HG03095 (cell line): ENCODE results near the gene DNAI1.

Experiments used
- ATAC-seq: cut with Tn5 transposase; IDR thresholded peaks from one replicate; pipeline ENCODE4 v1.9.1; 2021; ENCODE audit warnings: moderate library complexity; ENCODE audit not compliant: unreplicated experiment

The DNAI1 gene

DNA sequence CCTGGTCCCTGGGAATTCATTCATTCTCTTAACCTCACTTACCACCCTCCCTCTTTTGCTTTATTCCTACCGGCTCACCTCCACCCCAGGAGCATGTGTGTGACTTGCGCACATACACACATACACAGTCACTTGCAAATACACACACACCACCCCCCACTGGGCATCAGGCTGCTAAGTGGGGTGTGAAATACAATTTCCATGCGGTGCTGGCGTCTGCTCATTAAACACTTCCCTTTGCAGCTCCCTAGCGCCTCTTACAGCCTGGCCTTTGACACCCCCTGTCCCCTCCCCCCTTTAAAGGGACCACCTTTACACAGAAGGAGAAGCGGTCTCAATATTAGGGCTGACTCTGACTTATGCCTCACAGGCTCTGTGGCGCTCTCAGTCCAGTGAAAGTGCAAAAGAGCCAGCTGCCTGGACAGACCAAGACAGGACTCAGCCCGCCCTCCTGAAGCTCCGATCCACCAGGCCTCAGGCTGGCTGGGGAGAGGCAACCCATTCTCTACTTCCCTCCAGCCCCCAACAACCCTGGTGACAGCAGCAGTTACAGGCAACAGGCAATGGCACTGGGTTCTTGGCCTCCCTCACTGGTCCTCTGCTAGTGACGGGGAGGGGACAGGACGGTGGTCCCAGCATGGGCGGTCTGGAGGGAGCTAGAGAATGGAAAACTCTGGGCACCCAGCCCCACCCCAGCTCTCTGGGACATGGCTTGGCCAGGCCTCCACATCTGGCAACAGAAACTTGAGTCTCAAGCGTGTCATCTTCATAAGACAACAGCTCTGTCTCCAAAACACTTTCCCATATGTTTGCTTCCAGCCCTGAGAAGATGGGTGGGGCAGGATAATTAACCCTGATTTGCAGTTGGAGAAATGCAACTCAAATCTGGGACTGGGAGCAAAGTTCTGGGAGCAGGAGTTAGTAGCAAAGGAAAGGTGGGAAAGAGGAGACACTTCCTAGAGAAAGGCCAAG is 52.2 kb downstream of the DNAI1 start:
- ATAC-seq = no peak

DNA sequence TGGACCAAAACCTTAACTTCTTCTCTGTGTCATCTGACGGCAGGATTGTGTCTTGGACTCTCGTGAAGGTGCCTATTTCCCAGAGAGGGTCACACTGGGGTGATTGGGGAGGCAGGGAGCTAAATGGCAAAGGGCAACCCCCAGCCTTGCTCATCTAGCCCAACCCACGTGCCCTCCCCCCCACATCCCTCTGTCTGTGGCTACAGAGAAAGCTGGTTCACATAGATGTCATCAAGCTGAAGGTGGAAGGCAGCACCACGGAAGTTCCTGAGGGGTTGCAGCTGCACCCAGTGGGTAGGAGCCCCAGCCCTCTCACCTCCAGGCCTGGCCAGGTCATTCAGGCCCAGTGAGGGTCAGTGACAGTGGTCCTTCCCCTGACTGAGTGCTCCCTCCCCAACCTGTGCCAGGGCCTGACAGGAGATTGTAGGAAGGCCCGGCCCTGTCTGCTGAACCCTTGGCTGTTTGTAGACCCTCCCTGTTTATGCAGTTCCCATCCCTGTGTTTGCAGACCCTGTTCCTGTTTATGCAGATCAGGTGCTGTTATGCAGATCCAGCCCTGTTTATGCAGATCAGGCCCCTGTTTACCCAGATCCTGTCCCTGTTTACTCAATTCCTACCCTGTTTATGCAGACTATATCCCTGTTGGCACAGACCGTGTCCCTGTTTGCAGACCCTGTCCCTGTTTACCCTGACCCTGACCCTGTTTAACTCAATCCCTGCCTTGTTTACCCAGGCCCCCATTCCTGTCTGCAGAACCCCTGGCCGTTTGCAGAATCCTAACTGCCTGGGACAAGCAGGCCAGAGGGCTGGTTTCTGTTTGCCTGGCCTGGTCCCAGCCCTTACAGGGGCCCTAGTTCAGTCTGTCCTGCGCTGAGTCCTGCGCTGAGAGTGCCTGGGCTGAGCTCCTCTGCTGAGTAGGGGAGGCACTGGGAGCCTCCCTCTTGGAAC is 53.8 kb downstream of the DNAI1 start:
- ATAC-seq = no peak

DNA sequence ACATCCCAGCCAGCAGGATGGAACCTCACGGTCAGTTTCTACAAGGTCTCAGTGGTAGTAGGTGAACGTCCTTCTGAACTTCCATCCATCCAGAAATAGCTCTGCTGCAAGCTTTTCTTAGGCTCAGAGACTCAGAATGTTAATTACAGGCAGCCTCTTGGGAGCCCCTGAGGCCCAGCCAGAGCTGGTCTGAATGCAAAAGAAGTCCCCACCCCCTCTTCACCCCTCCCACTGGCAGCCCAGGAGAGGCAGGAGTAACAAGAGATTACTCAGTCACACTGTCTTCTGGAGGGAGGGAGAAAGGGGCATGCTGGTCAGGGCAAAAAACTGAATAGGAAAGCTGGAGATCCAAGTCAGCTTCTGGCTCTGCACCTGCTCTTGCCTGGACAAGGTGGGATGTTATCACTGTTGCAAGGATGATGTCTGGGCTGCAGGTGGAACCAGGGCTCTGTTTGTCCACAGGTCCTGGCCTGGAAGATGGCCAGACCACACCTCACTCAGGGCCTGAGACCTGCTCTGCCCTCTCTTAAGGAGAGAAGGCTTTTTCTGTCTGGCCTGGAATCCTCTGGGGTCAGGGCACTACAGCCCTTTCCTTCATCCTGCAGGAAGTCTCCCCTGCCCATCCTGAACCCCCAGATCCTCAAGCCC is 55.1 kb downstream of the DNAI1 start:
- no peak for ATAC-seq

DNA sequence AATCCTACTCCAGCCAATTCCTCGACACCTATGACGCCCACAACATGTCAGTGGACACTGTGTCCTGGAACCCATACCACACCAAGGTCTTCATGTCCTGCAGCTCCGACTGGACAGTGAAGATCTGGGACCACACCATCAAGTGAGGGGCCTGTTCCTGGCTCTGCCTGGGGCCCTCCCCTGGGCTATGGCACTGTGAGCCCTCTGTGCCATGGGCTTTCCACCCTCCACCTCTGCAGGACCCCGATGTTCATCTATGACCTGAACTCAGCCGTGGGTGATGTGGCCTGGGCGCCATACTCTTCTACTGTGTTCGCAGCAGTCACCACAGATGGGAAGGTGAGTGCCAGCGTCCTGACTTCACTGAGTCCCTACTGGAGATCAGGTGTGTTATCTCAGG is 55.8 kb downstream of the DNAI1 start:
- ATAC-seq = no peak

DNA sequence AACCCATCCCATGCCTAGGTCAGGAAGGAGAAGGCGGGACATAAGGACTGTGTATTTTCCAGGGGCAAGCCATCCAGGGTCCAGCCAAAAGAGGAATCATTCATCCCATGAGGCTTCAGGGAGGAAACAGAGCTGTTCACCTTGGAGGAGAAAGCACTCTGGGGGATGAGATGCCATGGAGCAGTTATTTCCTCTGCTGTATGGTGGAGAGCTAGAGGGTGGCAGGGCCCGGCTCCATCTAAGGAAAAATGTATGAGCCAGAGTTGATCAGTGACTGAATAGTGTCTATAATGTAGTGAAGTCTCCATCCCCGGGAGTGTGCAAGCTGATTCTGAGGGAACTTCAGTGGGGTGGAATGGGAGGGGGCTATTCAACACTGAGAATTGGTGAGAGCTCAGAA is 56.2 kb downstream of the DNAI1 start:
- ATAC-seq = no peak

DNA sequence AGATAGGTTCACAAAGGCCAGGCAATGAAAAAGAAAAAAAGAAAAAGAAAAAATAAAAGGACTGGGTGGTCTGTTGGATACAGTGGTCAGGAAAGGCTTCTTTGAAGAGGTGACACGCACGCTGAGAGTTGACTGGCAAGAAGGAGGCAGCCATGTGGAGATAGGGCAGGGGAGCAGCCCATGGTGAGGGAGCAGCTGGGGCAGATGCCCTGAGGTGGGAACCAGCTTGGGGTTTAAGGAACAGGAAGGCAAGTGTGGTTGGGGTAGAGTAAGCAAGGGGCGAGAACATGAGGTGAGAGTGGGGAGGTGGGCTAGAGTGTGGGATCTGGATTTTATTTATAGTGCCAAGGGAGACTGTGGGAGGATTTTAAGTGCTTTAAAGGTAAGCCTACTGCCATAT is 57.4 kb downstream of the DNAI1 start:
- ATAC-seq = no peak

DNA sequence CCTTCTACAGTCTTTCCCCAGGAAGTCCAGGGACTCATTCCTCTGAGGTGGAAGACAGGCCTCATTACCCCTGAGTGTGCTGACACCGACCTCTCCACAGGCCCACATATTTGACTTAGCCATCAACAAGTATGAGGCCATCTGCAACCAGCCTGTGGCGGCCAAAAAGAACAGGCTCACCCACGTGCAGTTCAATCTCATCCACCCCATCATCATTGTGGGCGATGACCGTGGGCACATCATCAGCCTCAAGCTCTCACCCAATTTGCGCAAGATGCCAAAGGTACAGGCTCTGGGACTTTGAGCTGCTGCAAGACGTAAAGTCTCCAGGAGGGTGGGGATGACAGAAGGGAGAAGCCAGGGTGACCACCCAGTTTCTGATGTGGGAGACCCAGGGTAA is 58.6 kb downstream of the DNAI1 start:
- ATAC-seq = no peak

DNA sequence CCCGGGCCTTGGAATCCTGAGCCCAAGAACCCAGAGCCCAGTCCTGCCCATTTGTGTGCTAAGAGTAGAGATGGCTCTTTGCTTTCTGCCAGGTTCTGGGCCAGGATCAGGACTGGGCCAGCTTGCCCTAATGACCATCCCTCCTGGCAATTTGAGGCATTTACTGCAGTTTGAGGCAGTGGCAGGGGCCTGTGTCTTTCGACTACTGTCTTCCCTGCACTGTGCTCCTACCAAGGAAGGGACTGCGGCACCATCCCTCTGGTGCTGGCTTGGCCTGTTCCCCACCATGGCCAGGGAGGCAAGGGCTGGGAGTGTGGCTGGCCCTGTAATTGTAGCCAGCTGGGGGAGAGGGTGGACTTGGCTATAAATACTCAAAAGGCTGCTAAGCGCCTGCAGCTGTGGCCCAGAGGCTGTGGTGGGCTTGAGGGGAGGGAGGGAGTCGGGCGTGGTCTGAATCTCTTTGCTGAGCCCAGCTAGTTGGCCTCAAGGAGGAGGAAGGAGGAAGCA is 59.6 kb downstream of the DNAI1 start:
- ATAC-seq = no peak

DNA sequence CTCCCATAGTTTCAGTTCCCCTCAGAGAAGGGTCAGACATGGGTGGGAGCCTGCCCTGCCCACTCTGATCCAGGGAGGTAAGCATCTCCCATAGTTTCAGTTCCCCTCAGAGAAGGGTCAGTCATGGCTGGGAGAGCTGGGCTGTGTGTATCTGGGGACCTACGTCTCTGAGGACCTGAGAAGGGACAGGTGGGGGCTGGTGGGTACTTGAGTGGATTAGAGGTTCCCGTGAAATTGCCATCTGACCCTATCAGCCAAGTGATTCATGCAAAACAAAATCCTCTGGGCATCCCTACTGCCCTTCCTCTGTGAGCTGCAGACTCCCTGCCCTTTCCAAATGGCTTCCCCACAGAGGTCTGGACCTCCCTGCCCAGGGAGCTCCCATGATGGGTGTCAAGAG is 60.3 kb downstream of the DNAI1 start:
- ATAC-seq = no peak

DNA sequence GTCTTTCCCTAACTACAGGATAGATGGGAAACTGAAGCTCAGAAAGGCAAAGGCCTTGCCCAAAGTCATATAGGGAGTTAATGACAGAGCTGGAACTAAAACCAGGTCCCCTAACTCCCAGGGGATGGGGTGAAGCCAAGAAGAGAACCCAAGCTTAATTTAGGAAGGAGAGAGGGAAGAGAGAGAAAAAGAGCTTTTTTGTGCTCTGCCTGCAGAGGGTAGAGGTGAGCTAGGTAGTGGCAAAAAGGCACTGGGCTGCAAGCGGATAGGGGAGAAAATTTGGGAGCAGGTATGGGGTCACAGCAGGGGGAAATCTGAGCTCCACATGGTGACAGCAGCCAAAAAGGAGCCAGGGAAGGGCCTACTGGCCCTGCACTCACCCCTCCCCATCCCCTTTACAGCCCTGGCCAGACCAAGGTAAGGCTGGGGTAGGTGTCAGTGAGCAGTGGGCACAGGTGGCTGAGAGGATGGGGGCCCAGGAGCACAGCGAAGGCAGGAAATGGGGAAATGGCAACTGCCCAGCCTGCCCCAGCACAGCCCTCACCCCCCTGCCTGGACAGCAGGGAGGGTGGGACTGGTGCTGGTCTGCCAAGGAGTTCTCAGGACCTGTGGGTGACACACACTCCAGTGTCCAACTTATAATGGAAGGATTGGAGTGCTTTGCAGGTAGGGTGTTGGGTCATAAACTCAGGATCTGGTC is 60.9 kb downstream of the DNAI1 start:
- no peak for ATAC-seq

DNA sequence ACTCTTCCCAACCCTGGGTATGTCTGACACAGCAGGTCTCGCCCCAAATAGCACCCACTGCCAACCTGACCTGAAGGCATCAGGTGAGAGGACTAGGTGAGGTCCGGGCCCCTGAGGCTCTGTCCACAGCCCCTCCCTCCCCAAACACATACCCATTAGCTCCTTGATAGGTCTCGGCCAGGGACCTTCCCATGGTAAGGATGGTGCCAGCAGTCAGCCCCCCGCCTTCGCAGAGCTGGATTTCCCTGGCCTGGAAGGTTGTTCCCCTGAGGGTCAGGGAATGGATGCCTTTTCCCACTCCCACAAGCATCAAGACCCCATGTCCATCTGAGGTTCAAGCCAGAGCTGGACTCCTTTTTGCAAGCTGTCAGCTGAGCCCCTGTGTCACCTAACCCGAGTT is 61.5 kb downstream of the DNAI1 start:
- no peak for ATAC-seq

DNA sequence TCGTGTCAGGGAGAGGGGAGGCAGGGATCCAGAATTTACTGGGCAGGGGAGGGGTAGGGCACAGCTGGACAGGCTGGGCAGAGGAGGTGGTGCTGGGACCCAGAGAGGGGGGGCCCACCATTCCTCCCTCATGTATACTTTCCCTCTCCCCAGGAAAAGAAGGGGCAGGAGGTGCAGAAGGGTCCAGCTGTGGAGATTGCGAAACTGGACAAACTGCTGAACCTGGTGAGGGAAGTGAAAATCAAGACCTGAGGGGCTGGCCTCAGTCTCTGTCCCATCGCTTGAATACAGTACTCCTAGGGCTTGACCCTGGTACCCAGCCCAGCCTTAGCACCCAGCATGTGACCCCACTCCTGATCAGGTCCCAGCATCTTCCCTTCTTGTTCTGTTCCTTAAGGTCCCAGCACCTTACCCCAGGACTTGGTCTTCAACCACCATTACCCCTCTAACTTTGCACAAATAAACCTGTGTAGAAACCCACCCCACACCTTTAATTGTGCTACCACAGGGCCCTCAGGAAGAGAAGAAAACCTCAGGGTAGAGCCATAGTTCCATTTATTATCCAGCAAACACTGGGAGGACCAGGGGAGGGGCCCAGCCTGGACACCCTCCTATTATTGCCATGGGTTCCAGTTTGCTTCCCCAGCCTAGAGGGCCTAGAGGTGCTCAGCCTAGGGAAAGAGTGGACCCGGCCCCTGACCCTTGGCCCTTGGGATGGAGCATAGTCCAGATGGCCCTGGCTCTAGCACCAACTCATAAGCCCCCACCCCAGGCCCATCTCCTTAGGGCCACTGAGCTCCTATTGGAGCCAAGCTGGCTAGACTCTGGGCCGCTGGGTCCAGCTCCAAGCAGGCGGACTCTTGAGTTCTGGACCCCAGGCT is 62.1 kb downstream of the DNAI1 start:
- no peak for ATAC-seq

DNA sequence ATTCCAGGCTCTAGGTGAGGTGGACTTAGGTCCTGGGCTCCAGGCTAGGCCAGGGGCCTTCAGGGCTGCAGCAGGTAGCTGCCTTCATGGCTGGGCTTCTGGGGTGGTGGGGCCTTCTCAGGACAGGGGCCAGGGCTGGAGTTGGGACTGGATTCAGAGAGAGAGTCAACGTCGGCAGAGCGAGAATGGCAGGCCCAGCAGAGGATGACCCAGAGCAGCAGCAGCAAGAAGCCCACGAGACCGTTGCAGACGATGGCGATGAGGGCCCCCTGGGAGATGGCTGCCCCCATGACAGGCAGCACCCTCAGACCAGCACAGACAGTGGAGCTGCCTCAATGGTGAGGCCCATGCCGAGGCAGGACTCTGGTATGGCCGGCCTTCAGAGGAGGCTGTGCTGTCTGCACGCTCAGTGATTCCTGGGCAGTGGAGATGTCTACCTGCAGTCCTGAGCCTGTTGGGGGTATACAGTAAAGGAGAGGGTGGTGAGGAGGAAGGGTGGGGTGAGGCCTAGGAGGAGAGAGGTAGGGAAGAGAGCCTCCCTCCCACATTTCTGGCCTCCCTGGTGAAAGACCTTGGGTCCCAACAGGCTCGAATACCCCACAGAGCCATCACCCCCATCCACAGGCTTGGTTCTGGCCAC is 62.9 kb downstream of the DNAI1 start:
- ATAC-seq = no peak

DNA sequence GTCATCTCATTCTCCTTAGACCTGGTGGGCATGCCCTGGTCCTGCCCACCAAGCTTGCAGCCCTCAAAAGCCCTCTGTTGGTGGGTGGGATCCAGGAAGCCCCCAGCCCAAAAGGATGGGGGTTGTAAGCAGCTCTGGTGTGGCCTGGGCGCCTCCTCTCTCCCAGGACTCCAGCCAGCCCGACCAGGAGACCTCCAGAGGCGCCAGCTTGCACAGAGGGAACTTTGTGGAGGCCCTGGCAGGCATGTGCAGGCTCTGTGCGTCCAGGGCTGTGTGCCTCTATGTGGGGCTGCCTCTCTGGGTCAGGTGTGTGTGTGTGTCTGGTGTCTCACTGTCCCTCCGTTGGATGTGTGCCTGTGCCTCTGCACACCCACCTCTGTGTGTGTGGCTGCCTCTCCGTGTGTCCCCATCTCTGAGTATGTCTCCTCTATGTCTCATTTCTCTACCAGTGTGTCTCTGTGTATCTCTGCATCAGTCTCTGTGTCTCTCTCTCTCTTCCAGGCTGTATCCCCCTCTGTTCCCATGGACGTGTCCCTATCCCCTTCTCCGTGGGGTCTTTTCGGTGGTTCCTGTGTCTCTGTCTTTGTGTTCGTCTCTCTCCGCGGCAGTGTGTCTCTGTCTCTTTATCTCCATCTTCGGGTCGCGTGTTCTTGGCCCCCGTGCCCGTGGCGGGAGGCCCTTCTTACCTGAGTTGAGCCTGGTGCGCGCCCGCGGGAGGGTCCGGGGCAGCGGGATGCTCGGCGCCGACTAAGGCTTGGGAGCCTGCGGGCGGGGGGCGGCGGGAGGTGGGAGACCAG is 63.7 kb downstream of the DNAI1 start:
- no peak for ATAC-seq

DNA sequence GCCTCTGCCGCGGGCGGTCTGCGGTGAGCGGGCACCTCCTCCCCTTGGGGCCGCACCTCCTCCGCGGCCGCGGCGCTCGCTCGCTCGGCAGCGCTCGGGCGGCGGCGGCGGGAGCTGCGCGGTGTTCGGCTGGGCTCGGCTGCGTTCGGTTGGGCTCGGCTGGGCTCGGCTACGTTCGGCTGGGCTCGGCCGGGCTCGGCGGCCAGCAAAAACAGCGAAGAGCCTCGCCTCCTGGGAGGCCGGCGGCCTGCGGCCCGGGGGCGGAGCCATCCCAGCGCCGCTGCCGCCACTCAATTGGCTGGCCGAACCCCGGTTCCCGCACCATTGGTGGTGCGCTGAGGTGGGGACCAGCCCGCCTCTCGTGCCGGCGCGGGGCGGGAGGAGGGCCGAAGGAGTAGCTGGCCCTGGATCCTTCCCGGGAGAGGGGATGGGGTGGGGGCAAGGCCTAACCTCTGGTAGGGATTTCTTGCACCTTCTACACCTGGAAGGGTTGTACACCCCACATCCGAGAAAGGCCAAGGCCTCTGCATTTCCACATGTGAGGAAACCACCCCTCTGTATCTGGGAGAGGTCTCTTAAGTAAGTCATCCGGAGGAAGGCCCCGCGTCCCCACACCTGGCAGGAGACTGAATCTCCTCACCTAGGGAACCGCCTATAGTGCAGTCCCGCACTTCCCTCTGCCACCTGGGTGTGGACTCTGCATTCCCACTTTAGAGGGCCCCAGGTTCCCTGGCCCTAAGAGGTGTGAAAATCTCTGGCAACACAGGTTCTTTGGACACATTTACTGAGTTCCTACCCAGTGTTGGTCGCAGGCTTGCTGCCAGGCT is 64.6 kb downstream of the DNAI1 start, which contains the start of gene ENHO:
Gene ENHO (minus strand): TSS at position 20 of the 827 bp plus-strand sequence. CDS start 1,295 bp downstream, outside the sequence.
- peak; percentile 92 for ATAC-seq

DNA sequence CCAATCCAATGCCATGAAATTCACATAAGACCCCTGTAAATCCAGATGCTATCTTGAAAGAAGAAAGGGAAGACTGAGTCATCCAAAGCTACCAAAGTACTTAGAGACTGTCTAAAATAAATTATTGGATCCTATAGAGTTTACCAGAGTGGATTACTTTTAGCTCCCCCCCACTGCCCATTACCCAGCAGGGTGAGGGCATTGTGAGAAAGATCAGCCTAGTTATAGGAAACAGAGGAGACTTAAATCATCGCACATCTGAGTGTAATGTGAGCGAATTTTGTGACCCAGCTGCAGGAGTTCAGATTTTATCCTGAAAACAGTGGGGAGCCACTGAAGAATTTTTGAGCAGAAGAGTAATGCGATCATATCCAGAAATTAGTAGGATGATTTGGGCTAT is 65.7 kb downstream of the DNAI1 start:
- no peak for ATAC-seq

DNA sequence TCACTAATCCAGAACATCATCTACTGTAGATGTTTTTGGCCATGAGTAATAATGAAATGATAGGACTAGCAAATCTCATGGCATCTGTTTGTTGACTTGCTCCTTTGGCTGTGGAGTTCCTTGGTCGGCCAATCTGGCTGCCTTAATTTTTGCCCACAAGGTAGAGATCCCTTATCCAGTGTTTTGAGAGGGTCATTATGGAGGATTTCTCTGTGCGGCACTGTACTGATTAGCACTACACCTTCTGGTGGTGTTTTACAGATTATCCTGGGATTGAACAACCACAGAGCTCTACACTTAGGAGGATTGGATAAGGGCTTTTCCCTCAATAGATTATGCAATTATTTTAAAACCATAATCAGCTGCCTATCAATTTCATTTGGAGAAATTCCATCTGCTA is 67.4 kb downstream of the DNAI1 start:
- no peak for ATAC-seq
